HG03457 (cell line): ENCODE results near the gene ARSK.

ENCODE experiments used
- ATAC-seq: cut with Tn5 transposase; IDR thresholded peaks from one replicate; pipeline ENCODE4 v1.9.1; 2021; ENCODE audit warnings: moderate number of reproducible peaks; ENCODE audit not compliant: unreplicated experiment

Gene ARSK

GRCh38 chr5:95562282-95562681 lies 7.4 kb downstream of the ARSK start:
- ATAC-seq: no peak

- ATAC-seq: no peak
Observed at GRCh38 chr5:95563367-95563766, 8.5 kb downstream of the ARSK start.

GRCh38 chr5:95564450-95564849 lies 9.5 kb downstream of the ARSK start:
- no peak for ATAC-seq

GRCh38 chr5:95565280-95565920 lies 10.5 kb downstream of the ARSK start:
- no peak for ATAC-seq

GRCh38 chr5:95572016-95572415 lies 17.1 kb downstream of the ARSK start:
- no peak for ATAC-seq

GRCh38 chr5:95581576-95581975 lies 26.7 kb downstream of the ARSK start:
- ATAC-seq: no peak

- ATAC-seq: no peak
Observed at GRCh38 chr5:95583992-95584391, 29.1 kb downstream of the ARSK start.

- ATAC-seq: no peak
Observed at GRCh38 chr5:95590880-95591279, 36.0 kb downstream of the ARSK start.

GRCh38 chr5:95591490-95591901 lies 36.6 kb downstream of the ARSK start:
- ATAC-seq: no peak

- no peak for ATAC-seq
Observed at GRCh38 chr5:95595289-95595931, 40.5 kb downstream of the ARSK start.

- ATAC-seq: no peak
Observed at GRCh38 chr5:95599252-95599651, 44.4 kb downstream of the ARSK start.

GRCh38 chr5:95600557-95600956 lies 45.7 kb downstream of the ARSK start:
- no peak for ATAC-seq

- no peak for ATAC-seq
Observed at GRCh38 chr5:95605786-95606185, 50.9 kb downstream of the ARSK start.

- ATAC-seq: no peak
Observed at GRCh38 chr5:95606419-95606818, 51.5 kb downstream of the ARSK start.

- ATAC-seq: no peak
Observed at GRCh38 chr5:95609711-95610110, 54.8 kb downstream of the ARSK start.

GRCh38 chr5:95610546-95610945 lies 55.6 kb downstream of the ARSK start:
- ATAC-seq: no peak

GRCh38 chr5:95611396-95611795 lies 56.5 kb downstream of the ARSK start:
- no peak for ATAC-seq

GRCh38 chr5:95613514-95613913 lies 58.6 kb downstream of the ARSK start:
- no peak for ATAC-seq

GRCh38 chr5:95615164-95615467 lies 60.2 kb downstream of the ARSK start:
- no peak for ATAC-seq

- no peak for ATAC-seq
Observed at GRCh38 chr5:95617057-95617456, 62.2 kb downstream of the ARSK start.

- ATAC-seq: no peak
Observed at GRCh38 chr5:95619096-95619495, 64.2 kb downstream of the ARSK start.

- no peak for ATAC-seq
Observed at GRCh38 chr5:95619514-95620029, 64.7 kb downstream of the ARSK start.
